DMS53 treated with DMSO at 0.1 percent for 48 hours (cell line): ENCODE measurements around the gene CBFA2T3.

Source experiments
- DNase-seq: peaks from one replicate; lab custom pipeline; 2025; ENCODE audit not compliant: unreplicated experiment; lab: John Stamatoyannopoulos, UW

CBFA2T3 gene

DNA sequence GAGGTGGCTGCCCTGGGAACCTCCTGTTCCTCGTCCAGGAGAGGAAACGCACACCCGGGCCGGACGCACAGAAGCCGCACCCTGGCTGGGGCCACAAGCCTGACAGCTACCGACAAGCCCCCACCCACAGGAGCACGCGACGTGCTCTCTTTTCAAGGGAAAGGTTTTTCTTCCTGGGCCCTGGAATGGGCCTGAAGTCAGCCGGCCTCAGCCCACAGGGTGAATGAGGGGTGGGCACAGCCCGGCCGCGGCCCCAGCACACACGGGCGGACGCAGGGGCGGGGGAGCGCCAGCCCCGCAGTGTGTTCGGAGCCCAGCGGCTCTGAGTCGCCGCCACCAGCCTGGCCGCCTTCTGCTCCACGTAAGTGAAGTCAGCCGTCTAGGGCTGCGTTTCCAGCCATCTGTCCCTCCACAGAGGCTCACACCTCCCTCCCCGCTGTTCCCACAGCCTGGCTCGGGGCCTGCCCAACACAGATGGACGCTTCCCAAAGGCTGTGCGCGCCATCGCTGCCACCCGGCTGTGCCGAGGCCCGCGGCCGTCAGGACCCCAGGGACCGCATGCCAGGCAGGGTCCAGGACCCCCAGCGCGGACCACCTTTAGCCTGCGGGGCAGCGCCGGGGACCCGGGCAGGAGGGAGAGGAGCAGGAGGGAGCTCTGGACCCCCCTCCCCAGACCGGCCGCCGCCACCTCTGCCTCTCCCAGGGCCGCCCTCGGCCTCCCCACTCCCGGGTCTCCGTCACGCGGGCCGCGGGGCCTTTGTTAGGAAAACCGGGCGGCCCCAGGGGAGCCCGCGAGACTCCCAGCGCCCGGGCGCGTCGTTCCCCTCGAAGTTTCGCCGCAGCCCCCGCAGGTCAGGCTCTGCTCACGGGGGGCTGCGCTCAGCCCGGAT lies 36.8 kb downstream of the CBFA2T3 start:
- peak; percentile 14 for DNase-seq

- no peak for DNase-seq
Measured at GRCh38 chr16:88939245-88939971, 37.6 kb downstream of the CBFA2T3 start.

DNA sequence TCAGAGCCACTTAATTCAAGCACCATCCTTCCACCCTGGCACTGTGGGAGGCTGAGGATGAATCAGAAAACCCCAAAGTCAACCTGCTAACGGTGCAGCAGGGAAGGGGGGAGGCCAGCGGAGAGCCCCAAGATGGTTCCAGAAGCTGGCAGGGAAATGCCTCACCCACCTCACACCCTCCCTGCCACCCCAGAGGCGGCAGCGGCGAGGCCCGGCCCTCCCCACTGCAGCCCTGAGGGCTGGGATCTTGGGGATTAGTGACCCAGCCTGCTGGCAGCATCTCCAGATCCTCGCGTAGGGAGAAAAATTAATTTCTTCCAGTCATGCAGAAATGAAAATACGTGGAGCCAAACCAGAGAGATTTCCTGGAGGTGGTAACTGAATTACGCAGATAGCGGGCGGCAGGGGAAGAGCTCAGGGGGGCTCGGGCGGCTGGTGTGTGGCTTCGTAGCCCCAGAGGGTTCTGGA lies 38.2 kb downstream of the CBFA2T3 start:
- DNase-seq, result no peak

DNA sequence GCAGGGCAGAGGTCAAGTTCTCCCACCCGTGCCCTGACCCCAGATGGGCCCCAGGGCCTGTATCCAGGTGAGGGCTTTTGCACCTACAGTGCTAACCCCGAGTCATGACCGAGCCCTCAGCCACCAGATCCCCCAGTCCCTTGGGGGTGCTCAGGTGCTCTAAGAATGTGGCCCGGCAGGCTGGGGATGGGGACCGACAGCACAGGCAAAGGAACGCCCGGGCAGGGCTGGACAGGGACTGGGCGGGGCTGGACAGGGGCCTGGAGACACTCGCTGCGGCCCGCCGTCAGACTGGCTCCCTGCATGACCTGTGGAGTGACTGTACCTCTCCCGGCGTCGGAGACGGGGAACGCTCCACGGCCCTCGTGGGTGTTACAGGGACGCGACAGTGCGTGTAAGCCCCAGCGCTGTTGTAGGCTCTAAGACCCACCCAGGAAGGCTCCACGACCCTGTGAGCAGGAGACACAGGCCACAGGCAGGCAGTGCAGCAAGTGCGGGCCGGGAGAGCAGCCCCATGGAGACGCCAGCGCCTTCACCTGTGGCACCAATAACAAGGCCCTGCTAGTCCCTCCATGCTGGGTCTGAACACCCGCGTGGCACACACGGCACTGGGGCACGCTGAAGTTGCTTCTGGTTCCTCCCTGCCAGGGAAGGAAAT lies 38.8 kb downstream of the CBFA2T3 start:
- DNase-seq, result no peak

- DNase-seq, result no peak
Measured at GRCh38 chr16:88937206-88937621, 39.8 kb downstream of the CBFA2T3 start.

- DNase-seq, result no peak
Measured at GRCh38 chr16:88936556-88937205, 40.3 kb downstream of the CBFA2T3 start.

DNA sequence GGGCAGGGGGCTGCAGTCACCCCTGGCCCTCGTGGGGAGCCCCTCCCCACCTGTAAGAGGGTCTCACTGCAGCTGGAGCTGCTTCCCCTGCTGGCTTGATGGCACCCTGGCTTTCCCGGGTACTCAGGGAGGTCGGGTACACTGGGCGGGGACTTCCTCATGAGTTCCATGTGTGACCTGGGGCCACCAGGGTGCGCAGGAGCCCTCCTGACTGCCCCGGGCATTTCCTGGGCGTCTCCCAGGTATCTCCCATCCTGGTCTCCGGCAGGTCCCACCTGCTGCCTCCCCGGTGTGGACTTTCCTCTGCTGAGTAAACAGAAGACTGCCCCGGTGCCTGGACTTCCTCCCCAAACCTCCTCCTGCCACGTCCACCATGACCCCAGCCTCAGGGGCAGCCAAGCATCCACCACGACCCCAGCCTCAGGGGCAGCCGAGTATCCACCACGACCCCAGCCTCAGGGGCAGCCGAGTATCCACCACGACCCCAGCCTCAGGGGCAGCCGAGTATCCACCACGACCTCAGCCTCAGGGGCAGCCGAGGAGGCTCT lies 40.9 kb downstream of the CBFA2T3 start:
- DNase-seq, result peak; percentile 52

- DNase-seq, result no peak
Measured at GRCh38 chr16:88934066-88934667, 42.8 kb downstream of the CBFA2T3 start.

DNA sequence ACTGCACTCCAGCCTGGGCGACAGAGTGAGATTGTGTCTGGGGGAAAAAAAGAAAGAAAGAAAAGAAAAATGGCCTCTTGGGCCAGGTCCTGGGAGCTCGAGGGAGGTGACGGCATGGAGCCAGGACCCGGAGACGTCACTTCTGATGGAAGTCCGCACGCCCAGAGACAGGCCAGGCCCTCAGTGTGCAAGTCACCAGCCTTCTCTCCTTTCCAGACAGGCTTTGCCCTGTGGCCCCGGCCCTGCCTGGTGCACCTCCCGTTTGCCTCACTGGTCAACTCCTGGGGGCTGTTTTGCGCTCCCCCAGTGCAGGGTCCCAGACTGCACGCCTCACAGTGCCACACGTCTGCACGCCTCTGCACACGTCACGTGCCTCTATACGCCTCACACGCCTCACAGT lies 44.1 kb downstream of the CBFA2T3 start:
- no peak for DNase-seq

- DNase-seq, result no peak
Measured at GRCh38 chr16:88931936-88932335, 45.1 kb downstream of the CBFA2T3 start.

GRCh38 chr16:88931373-88931900 lies 45.6 kb downstream of the CBFA2T3 start:
- DNase-seq, result no peak

DNA sequence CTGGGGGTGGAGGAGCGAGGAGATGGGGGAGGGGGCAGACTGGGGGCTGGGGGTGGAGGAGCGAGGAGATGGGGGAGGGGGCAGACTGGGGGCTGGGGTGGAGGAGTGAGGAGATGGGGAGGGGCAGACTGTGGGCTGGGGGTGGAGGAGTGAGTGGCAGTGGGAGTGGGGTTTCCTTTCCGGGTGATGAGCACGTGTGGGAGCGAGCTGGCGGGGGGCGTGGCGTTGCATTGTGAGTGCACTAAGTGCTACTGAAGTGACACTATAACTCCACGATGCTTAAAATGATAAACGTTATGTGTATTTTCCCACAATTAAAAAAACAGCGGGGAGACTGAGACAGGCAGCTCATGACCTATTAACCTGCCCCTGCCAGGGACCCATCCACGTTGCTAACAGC lies 46.3 kb downstream of the CBFA2T3 start:
- DNase-seq, result no peak

GRCh38 chr16:88929091-88929445 lies 47.9 kb downstream of the CBFA2T3 start:
- peak; percentile 57 for DNase-seq

GRCh38 chr16:88928405-88929090 lies 48.5 kb downstream of the CBFA2T3 start:
- peak; percentile 26 for DNase-seq

- DNase-seq, result no peak
Measured at GRCh38 chr16:88927661-88928060, 49.3 kb downstream of the CBFA2T3 start.

DNA sequence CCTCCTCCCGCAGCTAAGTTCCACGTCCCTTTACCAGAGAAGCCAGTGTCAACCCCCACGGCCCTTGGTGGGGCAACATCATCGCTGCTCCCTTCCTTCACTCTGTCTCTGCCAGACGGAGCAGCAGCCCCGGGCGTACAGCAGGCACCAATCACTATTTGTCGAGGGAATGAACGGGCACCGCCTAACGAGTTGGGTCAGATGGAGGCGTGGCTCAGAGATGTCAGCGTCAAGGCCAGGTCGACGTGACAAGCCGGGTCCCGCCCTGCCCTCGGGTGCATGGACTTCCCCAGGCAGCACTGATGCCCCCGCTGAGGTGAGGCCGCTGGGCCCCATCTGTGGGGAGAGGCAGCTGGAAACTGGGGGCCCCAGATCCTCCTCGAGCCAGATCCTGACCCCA lies 50.0 kb downstream of the CBFA2T3 start:
- no peak for DNase-seq

DNA sequence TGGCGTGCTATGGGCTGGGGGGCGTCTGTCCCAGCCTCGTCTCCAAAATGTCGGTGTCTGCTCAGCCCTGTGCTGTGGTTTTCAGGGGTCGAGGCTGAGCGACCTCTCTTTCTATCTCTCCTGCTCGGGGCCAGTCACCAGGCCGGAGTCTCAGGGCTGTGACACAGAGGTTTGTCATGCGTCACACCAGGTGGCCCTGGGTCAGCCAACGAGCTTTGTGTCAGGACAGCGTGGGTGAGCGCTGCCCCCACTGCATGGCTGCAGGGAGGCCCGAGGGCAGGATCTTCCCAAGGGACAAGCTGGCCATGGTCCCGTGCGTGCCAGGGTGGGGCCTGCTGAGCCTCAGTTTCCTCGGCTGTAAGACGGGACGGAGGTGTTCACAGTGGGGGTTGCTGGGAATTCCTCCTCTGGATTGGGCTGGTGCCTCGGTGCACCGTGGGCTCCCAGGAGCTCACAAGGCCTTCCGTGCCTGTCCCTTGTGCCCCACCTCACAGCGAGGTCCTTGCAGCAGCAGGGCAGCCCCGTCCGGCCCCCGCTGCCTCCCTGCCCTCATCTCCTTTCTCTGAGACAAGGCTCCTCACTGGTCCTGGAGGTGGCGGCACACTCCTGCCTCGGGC lies 50.5 kb downstream of the CBFA2T3 start:
- no peak for DNase-seq

DNA sequence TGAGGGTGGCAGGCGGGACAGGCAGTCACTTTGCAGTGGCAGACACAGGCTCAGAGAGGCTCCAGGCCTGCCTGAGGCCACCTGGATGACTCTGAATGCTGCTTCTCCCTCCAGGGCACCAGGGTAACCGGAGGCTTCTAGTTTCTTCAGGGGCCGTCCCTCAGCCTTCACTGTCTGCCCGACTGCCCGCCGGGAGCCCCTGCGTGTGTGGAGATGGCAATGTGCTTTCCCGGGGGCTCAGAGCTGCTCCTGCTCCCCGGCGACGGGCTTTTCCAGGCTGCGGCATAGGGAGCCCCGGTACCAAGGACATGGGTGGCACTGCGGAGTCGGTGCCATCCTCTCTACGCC lies 51.5 kb downstream of the CBFA2T3 start:
- DNase-seq, result no peak

- DNase-seq, result no peak
Measured at GRCh38 chr16:88924834-88925539, 52.0 kb downstream of the CBFA2T3 start.
